ENCODE measurements around the gene TMEM25.

GRCh38 chr11:118524757-118525470, 6.1 kb upstream of the TMEM25 start:
- no peak for TF ChIP-seq CTCF (conservative IDR thresholded peaks at IDR 0.05 in 1 of 2, IDR thresholded peaks at IDR 0.05 in 1 of 2; ENCODE audit: extremely low read depth in 1 of 2, insufficient read depth in 1 of 2, low read depth in 1 of 2, low read length in 2 of 2)
- no peak for TF ChIP-seq EZH2 (IDR thresholded peaks at IDR 0.05; ENCODE audit: borderline replicate concordance, low read length)

Data from mammary epithelial cell (primary cell).